Sciatic nerve (tissue), 2 donors: ENCODE results near the gene RNPS1. TPM values are rescaled to one million over a fixed set of nuclear protein-coding genes. Genes with fewer than 3 reads are reported as not detected.

Experiments used
- ATAC-seq: fragments of 200-7000 bp; cut with Tn5 transposase; one replicate; pipeline ENCODE4 v1.9.1; 2020; ENCODE audit warnings: mild to moderate bottlenecking, moderate library complexity
- DNase-seq: peaks from one replicate; pipeline ENCODE4 v3.0.0-alpha.2; 2020; ENCODE audit warnings: low spot score
- intact Hi-C: fragments of 100-400 bp; cut with DNase I; formaldehyde crosslinking; loops from one replicate; pipeline ENCODE4 v1.14.2; 2022
- microRNA-seq: library from miRNA; unstranded; fragments of <30 nt; microRNA quantifications from one replicate; pipeline ENCODE4 v1.2.0, GENCODE V29; 2020
- total RNA-seq: library from RNA; stranded (reverse); fragmentation: NEBNext Ultra II Directional; extraction: Animal tissue kit (Norgen Biotek cat#: 25700); gene quantifications from one replicate; pipeline ENCODE4 v1.2.1, GENCODE V29; 2021
- donor health status: DM: no; HTN: no; CAD: no.
- donor health status: DM: no; HTN: no; CAD: no.

The RNPS1 gene
- total RNA-seq, 1 donor from 2014 or later: 103 TPM

DNA sequence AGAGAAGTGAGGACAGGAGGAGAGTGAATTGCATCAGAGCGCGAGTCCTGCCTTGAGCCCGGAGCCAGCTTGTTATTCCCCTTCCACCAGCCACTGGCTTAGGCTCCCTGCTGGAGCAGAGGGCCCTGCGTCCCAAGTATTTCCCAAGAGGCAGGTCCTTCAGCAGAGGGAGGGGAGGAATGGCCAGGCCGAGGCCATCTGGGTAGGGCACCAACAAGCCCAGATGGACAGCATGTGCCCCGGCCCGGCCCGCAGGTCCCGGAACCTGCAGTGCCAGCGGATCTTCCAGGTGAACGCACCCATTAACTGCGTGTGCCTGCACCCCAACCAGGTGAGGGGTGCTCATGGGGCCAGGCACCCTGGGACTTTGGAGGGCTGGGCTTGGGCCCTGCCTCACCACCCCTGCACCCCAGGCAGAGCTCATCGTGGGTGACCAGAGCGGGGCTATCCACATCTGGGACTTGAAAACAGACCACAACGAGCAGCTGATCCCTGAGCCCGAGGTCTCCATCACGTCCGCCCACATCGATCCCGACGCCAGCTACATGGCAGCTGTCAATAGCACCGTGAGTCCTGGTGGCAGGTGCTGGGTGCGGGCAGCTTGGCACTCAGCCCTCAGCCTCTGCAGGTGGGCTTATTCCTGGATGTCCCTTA lies 61.0 kb downstream of the RNPS1 start:
- DNase-seq: no peak
- ATAC-seq: no peak
- intact Hi-C loops: no loop called here

DNA sequence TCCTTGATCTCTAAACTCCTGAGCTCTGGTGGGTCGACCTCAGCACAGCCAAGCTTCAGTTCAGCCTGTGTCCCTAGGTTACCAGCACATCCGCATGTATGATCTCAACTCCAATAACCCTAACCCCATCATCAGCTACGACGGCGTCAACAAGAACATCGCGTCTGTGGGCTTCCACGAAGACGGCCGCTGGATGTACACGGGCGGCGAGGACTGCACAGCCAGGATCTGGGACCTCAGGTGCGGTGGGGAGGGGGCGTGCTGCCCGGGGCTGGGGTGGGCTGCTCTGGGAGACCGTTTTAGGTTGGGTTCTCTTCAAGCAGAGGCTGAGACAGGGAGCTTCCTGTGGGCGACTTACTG lies 61.5 kb downstream of the RNPS1 start:
- ATAC-seq (no peak), DNase-seq (no peak)
- intact Hi-C loops: no loop called here

DNA sequence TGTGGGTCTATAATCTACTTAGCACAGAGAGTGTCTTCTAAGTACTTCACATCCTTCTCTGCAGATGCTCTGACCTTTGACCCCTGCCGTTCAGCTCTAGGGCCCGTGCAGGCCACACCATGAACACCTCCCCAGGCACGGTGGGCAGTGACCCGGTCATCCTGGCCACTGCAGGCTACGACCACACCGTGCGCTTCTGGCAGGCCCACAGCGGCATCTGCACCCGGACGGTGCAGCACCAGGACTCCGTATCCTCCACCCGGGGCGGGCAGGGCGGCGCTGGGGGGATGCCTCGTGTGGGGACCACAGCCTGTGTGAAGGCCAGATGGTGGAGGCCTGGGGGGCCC lies 62.0 kb downstream of the RNPS1 start:
- ATAC-seq (peak; percentile 16), DNase-seq (no peak)
- intact Hi-C loops: no loop called here

DNA sequence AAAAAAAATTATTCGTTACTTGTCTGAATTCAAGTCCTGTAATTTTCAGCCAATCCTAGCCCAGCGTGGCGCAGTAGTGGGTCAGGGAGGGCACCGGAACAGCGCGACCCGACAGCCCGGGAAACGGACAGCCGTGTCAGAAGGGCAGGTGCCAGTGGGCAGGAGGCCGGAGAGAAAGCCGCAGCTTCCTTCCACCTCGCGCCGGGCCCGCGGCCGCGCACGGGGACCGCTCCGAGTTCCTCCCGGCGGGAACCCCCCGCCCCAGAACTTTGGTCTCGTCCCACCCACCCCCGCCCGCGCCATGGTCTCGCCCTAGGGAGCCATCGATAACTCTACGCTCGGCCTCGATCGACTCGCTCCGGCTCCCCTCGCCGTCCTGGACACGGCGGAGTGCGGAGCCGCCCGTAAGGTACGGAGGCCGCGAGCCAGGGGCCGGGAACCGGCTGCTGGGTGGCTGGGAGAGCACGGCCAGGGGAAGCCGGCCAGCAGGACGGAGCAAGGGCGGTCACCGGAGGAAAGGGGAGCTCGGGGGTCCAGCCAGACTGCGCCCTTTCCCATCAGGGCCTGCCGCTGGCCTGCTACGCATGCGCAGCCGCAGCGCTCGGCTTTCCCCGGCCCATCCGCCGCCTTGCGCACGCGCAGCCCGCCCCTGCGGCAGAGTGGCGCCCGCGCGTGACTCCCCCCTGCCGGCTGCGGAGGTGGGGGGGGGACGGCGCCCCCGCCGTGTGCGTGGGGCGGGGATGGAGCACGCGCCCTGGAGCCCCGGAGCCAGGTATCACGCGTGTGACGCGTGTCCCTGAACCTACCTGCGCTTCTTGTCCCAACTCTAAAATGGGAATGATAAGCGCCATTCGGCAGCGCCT lies 62.6 kb downstream of the RNPS1 start, which contains the start of gene MLST8:
Gene MLST8, plus strand, starts transcription at position 351 of the 863 bp plus-strand sequence. CDS start 632 bp downstream, outside the sequence.
- DNase-seq (peak; percentile 90), ATAC-seq (peak; percentile 88)
- intact Hi-C loops: no loop called here

DNA sequence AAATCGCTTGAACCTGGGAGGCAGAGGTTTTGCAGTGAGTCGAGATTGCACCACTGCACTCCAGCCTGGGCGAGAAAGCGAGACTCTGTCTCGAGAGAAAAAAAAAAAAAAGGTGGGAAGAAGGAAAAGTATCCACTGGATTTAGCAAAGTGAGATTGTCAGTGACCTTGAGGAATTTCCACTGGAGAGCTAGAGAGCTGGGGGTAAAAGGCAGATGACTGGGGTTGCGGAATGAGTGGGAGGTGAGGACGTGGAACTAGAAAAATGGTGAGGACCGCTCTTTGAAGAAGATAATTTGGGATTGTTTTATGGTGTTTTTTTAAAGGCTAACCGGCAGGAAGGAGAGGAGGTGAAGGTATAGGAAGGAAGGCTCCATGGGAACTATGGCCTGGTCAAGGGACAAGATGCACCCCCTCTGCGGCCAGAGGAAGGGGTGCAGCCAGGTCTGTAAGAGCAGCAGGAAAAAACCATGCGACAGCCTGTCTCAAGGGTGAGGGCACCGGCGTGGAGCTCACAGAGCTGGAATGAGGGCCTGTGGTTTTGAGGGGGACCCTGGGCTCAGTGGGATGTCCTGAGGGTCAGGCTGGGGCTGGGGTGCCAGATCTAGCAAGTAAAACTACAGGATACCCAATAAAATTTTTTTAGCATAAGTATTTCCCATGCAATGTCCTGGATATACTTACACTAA lies 63.4 kb downstream of the RNPS1 start:
- no peak for DNase-seq
- ATAC-seq: peak; percentile 0
- intact Hi-C loops: no loop called here

Small RNA genes lying within 50 kb of the gene (microRNA-seq; reads per million reads assigned to microRNA genes)
- not detected for gene MIR3677
- gene MIR4717: not detected

Other genes starting within 250 kb of the RNPS1 start
- 0.36 TPM for gene NPW, start 248.3 kb downstream of the RNPS1 start, total RNA-seq
- gene NHERF2, start 241.2 kb downstream of the RNPS1 start, total RNA-seq: 107 TPM
- 21.8 TPM for gene NTHL1, start 220.3 kb downstream of the RNPS1 start, total RNA-seq
- gene TSC2, start 220.1 kb downstream of the RNPS1 start, total RNA-seq: 156 TPM
- gene PKD1, start 132.2 kb downstream of the RNPS1 start, total RNA-seq: 159 TPM
- gene RAB26, start 119.5 kb downstream of the RNPS1 start, total RNA-seq: 0.40 TPM
- 44.8 TPM for gene TRAF7, start 112.3 kb downstream of the RNPS1 start, total RNA-seq
- 1.6 TPM for gene CASKIN1, start 71.5 kb downstream of the RNPS1 start, total RNA-seq
- gene MLST8, start 62.7 kb downstream of the RNPS1 start, total RNA-seq: 21.8 TPM
- 9.9 TPM for gene BRICD5, start 57.3 kb downstream of the RNPS1 start, total RNA-seq
- gene PGP, start 53.3 kb downstream of the RNPS1 start, total RNA-seq: 11.8 TPM
- gene E4F1, start 44.5 kb downstream of the RNPS1 start, total RNA-seq: 22.3 TPM
- 1.6 TPM for gene DNASE1L2, start 31.7 kb downstream of the RNPS1 start, total RNA-seq
- gene ECI1, start 16.5 kb downstream of the RNPS1 start, total RNA-seq: 37.6 TPM
- 39.0 TPM for gene ABCA3, start 72.6 kb upstream of the RNPS1 start, total RNA-seq
- 1.8 TPM for gene CCNF, start 161.3 kb upstream of the RNPS1 start, total RNA-seq
- 0.58 TPM for gene TEDC2, start 192.0 kb upstream of the RNPS1 start, total RNA-seq
- 0.36 TPM for gene NTN3, start 203.2 kb upstream of the RNPS1 start, total RNA-seq
- gene TBC1D24, start 207.0 kb upstream of the RNPS1 start, total RNA-seq: 15.4 TPM
- 134 TPM for gene ATP6V0C, start 245.8 kb upstream of the RNPS1 start, total RNA-seq